ENCODE results near the gene DBT.
"Not testable (repeated sequence)": the region's sequence is repeated elsewhere in the genome, so short reads cannot be mapped to it uniquely, and the experiment has no call there.

DBT gene
- total RNA-seq, result 39.7 to 45.5 reads per million in 2 donors

DNA sequence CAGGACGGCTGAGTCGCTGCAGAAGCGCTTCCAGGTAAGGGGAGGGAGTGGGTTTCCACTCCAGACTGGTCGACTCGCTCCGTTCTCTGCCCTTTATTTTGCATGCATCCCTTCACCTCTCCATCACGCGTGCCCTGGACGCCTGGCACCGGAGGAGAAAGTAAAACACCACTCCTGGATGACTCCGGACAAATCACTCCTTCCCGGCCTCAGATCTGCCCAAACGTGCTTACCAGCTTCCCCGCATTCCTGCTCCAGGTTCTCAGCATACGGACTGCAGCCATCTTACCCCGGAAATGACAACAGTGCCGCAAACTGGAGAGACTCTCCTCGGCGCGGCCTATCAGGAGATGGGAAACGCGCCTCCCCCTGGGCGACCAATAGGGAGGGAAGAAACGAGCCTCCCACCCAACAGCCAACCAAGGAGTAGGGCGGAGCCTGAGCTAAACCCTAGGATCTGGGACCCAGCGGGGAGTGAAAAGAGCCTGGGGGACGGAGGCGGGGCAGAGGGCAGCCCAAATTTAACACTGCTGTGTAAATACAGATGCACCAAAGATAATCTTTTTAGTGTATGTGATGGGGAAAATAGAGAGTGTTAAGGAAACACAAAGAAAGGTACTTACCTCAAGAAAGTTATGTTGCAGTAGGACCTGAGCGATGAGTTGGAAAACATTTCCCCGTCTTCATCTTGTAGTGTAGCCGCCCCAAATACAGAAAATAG, at the start of gene DBT:
Gene DBT (minus strand): TSS at position 298 of the 721 bp plus-strand sequence. CDS start 14 bp downstream, at position 284.
- DNase-seq, result peak; percentile 26

DNA sequence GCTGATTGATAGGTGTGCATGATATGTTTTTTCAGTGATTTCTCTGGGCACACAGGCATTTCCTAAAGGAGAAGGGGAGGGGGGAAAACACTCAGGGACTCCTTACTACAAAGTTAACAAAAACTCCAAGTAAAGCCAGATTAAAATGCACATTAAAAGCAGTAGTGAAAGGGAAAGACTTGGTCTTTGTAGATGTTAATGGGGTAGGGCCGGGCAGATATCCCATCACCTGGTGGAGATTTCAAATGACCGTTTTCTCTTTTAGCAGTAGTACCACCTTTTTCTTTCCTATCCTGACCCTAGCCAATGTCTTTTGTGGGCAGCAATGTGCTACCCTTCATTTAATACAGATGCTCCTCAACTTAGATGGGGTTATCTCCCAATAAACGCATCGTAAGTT, 48.9 kb upstream of the DBT start:
- DNase-seq, result no peak

- DNase-seq, result not testable (repeated sequence)
These were observed 47.4 kb upstream of the DBT start for GRCh38 chr1:100296997-100297396.

- no peak for DNase-seq
These were observed 46.5 kb upstream of the DBT start for GRCh38 chr1:100296140-100296539.

DNA sequence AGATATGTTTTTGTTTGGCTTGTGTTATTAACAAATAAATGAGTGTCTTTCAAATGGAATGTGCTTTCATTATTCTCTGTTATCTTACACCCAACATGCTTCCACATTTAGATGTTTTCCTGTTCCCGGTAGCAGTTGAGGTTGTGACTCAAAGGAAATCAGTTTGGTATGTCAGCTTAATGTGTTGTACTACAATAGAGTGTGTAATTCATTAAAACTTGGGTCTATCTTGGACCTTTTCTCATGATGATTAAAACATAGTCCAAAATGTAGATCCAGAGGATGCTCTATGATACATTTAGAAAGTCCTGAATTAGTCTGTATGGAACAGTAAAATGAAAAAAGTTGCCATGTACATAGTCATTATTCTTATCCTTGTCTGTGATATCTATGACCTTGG, 43.1 kb upstream of the DBT start:
- no peak for DNase-seq

DNA sequence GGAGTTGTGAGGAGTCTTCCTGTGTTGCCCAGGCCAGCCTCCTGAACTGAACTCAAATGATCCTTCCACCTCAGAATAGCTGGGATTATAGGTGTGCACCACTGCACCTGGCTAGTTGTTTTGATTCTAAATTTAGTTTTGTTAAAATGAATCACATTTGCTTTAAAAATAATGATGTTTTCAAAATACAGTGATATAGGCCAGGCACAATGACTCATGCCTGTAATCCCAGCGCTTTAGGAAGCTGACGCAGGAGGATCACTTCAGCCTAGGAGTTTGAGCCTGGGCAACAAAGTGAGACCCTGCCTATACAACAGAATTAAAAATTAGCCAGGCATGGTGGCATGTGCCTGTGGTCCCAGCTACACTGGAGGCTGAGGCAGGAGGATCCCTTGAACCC, 40.7 kb upstream of the DBT start:
- no peak for DNase-seq

GRCh38 chr1:100287162-100287561, 37.5 kb upstream of the DBT start:
- no peak for DNase-seq

DNA sequence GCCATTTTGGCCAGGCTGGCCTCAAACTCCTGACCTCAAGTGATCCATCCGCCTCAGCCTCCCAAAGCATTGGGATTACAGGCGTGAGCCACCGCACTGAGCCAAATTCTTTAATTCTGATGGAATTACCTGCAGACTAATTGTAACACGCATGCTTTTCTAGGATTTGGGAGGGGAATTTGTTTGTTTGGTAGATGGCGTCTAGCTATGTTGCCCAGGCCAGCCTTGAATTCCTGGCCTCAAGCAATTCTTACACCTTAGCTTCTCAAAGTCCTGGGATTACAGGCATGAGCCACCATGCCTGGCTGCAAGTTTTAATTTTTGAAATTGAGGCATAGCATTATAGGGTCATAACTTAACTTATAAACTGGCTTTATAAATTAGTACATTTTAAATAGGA, 35.0 kb upstream of the DBT start:
- DNase-seq, result no peak

DNA sequence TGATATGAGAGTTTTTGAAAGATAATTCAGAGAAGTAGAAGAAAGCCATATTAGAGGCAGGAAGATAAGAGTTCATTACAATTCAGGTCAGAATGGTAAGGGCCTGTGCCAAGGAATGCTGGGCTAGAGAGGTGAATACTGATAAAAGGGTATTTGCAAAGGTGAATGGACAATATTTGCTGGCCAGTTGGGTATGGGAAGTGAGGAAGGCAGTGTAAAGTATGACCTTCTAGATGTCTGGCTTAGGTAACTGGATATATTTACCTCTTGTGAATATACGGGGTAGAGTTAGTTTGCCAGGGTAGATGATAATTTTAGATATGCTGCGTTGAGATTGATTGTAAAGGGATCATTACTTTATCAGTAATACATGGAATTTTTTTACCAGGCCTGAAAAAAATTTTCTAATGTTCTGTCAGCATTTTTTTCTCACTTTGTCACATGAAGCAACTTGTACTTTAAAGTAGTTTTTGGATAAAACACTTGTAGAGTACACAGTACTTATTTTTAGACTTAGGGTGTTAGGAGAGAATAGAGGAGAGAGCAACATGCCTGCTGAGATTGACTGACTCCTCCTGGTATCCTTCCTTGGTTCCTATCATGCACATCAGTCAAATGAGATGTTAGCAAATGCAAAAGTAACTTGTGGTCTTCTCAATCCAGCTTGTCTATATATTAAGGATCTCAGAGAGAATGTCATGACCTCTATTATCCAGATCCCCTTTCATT, 30.5 kb upstream of the DBT start:
- DNase-seq, result no peak

DNA sequence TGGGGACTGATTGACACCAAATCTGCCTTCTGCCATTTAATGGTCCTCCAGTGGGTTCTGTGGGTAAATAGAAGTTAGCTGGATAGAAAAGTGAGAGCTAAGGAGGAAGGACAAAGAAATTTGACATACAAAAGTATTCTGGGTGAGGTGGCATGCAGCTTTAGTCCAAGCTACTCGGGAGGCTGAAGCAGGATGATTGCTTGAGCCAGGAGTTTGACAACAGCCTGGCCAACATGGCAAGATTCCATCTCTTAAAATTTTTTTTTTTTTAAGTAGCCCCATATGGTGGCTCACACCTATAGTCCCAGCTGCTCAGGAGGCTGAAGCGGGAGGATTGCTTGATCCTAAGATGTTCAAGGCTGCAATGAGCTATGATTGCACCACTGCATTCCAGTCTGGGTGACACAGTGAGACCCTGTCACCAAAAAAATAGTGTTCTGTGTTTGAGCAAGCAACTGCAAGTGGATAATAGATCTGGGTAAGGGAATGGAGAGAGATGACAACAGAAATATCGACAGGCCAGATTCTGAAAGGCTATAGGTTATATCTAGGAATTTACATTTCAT, 29.8 kb upstream of the DBT start:
- no peak for DNase-seq

DNA sequence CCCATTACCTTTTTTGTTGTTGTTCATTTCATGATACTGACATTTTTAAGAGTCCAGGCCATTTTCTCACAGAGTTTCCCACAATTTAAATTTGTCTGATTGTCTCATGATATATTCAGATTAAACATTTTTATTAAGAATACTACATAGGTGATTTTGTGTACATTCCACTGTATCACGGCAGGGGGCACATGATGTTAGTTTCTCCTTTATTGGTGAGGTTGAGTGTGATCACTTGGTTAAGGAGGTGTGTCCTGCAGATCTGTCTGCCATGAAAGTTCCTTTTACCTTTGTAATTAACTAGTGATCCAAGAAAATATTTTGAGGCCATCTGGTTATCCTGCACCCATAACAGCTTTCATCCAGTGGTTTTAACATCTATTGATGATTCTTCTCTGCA, 28.2 kb upstream of the DBT start:
- DNase-seq, result no peak

GRCh38 chr1:100268202-100268601, 18.6 kb upstream of the DBT start:
- no peak for DNase-seq

DNA sequence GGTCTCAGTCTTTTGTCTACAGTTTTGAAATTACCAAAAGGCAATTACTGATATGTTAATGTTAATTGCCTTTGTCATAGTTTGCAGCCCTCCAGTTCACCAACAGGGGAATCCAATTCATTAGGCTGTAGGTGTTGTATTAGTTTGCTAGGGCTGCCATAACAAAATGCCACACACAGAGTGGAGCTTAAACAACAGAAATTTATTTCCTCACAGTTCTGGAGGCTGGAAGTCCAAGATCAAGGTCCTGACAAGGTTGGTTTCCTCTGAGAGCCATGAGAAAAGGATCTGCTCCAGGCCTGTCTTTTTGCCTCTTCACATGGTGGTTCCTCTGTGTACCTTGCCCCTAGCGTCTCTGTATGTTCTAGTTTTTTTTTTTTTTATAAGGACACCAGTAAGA, 17.6 kb upstream of the DBT start:
- no peak for DNase-seq

DNA sequence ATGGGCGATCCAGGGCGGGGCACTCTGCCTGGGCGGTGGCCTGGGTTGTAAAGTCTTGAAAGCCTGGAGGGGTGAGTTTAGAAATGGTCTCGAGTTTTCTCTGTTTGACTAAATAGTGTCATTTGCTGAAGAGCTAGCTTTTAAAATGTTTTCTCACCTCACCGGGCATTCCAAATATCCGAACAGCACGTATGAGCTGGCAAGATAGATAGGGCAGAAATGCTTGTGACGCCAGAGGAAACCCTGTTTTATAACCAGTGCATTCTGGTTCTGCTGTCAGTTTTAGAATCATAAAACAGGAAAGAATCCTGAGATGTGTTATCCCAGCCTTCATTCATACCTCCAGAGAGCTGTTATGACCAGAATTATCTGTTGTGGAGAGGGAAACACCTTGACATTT, 17.1 kb upstream of the DBT start:
- no peak for DNase-seq

- DNase-seq, result peak; percentile 89
These were observed 16.5 kb upstream of the DBT start, which contains the start of gene RTCA for GRCh38 chr1:100265931-100266740. Gene RTCA, plus strand, starts transcription at chr1:100266216. Its CDS starts 160 bp downstream, at chr1:100266376.

DNA sequence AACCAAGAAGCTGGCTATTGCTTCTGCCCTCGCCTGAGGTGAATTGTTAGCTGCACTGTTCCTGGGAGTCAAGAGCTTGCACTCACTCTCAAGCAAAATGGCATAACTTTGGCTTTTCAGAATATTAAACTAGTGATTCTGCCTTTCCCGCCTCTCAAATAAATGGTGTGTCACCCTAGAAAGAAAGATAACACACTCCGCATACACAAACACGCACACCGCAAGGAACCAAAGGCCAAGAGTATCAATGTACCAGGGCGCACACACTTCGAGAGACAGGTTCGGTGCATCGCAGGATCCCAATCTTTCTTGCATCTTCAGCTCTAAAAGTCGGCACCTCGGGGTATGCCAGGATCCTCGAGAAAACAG, 15.9 kb upstream of the DBT start:
- DNase-seq, result no peak

DNA sequence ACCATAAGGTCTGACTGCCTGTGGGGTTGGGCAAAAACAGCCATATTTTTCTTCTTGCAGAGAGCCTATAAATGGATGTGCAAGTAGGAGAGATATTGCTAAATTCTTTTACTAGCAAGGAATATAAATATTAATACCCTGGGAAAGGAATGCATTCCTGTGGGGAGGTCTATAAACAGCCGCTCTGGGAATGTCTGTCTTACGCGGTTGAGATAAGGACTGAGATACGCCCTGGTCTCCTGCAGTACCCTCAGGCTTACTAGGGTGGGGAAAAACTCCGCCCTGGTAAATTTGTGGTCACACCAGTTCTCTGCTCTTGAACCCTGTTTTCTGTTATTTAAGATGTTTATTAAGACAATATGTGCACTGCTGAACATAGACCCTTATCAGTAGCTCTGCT, 14.4 kb upstream of the DBT start:
- DNase-seq, result not testable (repeated sequence)

DNA sequence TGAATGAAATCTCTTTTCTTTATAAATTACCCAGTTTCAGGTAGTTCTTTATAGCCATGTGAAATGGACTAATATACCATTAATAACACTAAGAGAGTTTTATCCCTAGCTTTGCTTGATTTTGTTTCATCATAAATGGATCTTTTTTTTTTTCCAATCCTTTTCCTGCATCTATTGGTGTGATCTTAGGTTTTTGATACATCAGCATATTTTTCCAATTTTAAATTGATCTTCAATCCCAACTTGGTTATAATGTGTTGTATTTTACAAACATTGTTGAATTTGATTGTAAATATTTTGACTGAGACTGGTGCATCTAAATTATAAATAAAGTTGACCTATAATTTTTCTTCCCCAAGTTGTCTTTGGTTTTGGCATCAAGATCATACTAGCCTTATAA, 12.1 kb upstream of the DBT start:
- no peak for DNase-seq

GRCh38 chr1:100258427-100258826, 8.8 kb upstream of the DBT start:
- DNase-seq, result not testable (repeated sequence)

GRCh38 chr1:100256273-100256672, 6.6 kb upstream of the DBT start:
- not testable (repeated sequence) for DNase-seq

- no peak for DNase-seq
These were observed 3.9 kb upstream of the DBT start for GRCh38 chr1:100253552-100253951.

GRCh38 chr1:100252901-100253300, 3.3 kb upstream of the DBT start:
- no peak for DNase-seq

DNA sequence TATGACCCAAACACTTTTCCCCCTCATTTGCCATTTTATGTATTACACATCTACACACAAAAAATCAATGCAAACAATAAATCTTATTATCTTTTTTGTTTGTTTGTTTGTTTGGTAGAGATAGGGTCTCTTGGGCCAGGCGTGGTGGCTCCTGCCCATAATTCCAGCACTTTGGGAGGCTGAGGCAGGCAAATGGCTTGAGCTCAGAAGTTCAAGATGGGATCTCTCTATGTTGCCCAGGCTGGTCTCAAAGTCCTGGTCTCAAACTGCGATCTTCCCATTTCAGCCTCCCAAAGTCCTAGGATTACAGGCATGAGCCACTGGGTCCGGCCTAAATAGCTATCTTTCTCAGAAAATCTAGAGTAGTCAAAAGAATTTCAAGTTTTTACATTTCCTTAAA, 1.2 kb upstream of the DBT start:
- no peak for DNase-seq
